RPMI7951 (cell line): ENCODE measurements around the gene INTS7. TPM values are rescaled to one million over a fixed set of nuclear protein-coding genes. Genes with fewer than 3 reads are reported as not detected.
"Not testable (repeated sequence)": the region's sequence is repeated elsewhere in the genome, so short reads cannot be mapped to it uniquely, and the experiment has no call there.

ENCODE experiments used
- DNase-seq: peaks from one replicate; pipeline ENCODE4 v3.0.0-alpha.2; 2012; ENCODE audit warnings: low read depth
- total RNA-seq: library from RNA; depleted of rRNA; stranded (reverse); fragments of >200 nt; shearing (Covaris generic); gene quantifications from 2 replicates; pipeline ENCODE4 v1.2.3, GENCODE V29; 2014

Gene INTS7
- total RNA-seq, 1 experiment from 2014 or later = 27.8 TPM

DNA sequence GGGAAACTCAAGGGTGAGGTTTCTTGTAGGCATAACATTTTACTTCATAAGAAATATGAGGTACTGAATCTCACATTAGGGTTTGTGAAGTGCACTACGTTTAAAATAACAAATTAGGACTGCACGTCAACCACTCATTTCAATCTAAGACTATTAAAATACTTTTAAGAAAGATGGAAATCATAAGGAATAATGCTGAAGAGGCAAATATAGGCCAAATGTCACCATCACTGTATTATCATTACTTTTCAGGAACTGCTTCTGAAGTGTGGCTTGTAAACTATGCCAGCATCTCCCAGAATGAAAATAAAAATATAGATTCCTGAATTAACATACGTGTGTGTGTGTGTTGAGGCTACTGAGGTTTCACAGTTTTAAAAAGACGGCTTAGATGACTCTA lies 56.8 kb downstream of the INTS7 start:
- DNase-seq = no peak

DNA sequence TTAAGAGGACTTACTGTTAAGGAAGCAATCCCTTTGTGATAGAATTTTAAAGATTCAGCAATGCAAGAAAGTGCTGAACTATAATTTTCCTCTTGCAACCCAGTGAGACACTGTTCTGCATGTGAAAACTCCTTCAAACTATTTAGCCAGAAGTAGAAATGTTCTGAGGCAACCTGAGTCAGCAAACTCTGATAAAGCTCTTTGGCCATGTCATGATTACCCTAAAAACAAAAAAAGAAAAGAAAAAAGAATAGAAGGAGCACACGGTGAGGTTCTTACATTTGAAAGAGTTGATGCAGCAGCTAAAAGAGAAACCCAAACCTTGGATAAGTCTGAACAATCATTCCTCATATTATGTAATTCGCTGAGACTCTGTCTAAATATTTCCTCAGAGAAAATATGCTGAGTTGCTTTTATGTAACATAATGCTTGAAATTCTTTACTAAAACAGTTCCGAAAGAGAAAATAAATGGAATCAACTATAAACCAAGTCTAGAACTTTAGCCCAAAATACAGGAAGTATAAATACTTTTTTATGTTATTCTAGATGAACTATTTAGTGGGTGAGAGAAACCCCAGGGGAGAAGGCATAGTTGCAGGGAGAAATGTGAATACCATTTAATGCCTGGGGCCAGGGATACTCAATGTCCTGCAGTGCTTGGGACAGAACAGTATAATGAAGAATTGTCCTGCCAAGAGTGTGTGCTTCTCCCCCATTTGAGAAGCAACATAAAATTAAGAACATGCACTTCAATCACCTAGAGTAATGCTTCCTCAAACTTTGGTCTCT lies 60.0 kb downstream of the INTS7 start:
- DNase-seq = no peak

DNA sequence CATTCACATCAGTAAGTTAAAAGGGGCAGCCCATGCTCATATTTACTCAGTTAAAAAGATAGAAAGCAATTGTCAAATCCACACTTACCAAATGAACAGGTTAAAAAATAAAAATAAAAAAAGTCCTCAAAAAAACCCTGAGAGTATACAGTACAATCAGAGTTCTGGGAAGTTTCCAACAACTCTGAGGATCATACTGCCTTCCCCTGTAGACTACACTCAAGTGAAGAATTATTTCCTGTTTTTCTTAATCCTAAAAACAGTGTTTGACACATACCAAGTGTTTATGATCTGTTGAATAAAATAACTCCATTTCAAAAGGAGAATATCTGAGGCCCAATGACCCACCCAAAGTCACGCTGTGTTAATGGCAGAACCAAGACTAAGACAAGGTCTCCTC lies 61.8 kb downstream of the INTS7 start:
- DNase-seq = no peak

DNA sequence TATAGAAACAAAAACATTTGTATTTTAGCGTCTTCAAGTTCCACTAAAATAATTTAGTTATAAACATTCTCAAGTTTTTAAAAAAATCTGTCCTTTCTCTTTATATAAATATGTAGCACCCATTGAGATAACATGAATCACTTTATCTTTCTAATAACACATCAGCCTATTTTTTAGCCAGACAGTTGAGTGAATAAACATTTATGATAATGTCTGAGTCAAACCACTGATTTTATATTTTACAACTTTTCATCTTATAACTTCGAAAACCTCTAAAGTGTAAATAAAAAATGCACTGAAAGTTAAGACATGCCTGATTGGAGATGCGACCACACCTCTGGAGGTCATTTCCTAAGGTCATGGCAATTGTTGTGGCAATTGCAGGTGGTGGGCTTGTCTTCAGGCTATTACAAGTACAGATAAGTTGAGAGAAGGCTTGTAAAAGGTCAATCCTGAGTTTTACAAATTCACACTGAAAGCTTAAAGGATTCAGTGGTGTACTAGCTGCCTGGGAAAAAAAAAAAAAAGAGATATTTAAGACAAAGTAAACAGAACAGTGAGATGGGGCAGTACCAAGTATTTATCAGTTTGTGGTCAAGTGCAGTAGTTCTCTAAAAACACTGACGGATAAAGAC lies 67.0 kb downstream of the INTS7 start:
- DNase-seq = no peak

DNA sequence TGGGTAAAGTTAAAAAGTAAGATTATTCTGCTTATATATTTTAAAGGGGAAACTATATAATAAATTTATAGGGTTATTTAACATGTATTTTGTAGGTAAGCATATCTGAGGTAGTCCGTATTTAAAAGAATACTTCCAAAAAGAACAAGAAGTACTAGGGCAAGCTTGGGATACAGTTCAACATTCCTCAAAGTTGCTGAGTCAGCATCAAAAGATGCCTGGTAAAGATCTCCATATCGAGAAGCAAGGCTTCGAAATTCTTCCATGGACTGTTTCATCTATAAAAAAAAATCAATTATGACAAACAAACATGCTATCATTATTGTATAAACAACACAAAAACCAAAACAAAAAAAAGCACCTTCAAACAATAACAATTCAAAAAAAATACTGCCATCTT lies 67.7 kb downstream of the INTS7 start:
- no peak for DNase-seq

DNA sequence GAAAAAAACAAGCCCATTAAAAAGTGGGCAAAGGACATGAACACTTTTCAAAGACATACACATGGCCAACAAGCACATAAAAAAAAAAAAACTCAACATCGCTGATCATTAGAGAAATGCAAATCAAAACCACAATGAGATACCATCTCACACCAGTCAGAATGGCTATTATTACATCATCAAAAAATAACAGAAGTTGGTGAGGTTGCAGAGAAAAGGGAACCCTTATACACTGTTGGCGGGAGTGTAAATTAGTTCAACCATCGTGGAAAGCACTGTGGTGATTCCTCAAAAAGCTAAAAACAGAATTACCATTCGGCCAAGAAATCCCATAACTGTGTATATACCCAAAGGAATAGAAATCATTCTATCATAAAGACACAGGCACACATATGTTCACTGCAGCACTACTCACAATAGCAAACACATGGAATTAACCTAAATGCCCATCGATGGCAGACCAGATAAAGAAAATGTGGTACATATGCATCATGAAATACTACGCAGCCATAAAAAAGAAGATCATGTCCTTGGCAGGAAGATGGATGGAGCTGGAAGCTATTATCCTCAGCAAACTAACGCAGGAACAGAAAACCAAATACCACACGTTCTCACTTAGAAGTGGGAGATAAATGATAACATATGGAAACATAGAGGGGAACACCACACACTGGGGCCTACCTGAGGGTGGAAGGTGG lies 70.1 kb downstream of the INTS7 start:
- no peak for DNase-seq

DNA sequence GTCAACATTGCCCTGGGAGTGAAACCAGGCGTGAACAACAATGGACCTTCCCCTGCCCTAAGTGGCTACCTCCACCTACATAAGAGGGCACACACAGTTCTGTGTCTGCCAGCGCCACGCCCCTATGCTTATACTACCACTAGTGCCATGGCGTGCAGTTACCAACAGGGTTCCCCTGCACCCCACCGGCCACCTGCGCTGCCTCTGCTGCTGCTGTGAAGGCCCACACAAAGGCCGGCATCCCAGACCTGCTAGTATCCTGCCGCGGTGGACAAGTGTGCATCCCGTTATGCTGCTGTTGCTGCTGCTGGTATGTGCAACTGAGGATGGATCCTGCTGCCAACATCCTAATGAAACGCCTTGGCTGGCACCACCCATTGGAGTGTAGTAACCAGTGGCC lies 75.7 kb downstream of the INTS7 start:
- no peak for DNase-seq

DNA sequence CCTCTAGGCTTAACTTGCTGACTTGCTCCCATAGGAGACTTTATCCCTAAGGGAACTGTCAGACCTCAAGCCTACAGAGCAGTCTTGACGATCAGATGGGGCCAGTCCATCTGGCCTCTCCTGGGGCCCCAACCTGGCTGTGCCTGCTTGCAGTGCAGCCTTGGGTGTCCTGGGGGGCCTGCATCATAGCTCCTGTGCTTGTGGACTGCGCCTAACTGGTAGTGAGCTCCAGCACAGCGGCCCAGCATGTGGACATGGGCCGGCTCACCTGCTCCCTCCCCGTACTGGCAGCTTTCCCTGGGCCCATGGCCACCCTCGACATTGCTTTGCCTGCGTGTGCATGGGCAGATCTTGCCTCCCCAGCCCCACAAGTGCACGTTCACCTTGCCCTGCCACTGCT lies 76.1 kb downstream of the INTS7 start:
- DNase-seq = no peak

DNA sequence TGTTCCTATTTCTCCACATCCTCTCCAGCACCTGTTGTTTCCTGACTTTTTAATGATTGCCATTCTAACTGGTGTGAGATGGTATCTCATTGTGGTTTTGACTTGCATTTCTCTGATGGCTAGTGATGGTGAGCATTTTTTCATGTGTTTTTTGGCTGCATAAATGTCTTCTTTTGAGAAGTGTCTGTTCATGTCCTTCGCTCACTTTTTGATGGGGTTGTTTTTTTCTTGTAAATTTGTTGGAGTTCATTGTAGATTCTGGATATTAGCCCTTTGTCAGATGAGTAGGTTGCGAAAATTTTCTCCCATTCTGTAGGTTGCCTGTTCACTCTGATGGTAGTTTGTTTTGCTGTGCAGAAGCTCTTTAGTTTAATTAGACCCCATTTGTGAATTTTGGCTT lies 81.3 kb downstream of the INTS7 start:
- DNase-seq = not testable (repeated sequence)

DNA sequence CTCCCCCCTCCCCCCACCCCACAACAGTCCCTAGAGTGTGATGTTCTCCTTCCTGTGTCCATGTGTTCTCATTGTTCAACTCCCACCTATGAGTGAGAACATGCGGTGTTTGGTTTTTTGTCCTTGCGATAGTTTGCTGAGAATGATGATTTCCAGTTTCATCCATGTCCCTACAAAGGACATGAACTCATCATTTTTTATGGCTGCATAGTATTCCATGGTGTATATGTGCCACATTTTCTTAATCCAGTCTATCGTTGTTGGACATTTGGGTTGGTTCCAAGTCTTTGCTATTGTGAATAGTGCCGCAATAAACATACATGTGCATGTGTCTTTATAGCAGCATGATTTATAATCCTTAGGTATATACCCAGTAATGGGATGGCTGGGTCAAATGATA lies 81.8 kb downstream of the INTS7 start:
- DNase-seq = not testable (repeated sequence)

DNA sequence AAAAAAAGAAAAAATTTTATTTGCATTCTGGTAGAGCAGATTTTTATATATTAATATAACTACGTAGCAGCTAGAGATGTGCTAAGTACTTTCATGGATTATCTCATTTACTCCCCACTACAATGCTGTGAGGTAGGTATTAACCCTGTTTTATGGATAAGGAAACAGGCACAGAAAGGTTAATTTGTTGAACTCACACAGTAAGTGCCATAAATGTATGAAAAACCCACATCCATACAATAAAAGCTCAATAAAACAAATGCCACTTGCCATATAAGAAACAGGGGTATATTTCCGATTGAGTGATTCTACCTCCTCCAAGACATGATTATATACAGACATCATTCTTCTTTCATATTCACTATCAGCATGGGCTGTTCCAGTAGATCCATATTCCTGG lies 83.1 kb downstream of the INTS7 start:
- DNase-seq = no peak

DNA sequence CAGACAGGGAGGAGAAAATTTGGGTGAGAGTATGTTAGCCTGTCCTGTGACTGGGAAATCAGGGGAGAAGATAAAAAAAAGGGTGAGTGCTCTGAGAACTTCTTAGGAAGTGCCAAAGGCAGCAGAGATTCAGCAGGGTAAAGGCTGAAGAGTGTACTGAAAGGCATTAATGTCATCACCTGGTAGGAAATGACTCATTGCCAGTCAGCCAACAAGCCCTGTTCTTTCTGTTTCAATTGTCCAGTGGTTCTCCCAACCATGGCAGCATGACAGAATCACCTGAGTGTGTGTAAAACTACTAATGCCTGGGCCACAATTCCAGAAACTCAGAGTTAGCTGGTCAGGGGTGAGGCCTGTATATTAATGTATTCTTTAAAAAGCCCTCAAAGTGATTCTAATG lies 83.5 kb downstream of the INTS7 start:
- peak; percentile 64 for DNase-seq

DNA sequence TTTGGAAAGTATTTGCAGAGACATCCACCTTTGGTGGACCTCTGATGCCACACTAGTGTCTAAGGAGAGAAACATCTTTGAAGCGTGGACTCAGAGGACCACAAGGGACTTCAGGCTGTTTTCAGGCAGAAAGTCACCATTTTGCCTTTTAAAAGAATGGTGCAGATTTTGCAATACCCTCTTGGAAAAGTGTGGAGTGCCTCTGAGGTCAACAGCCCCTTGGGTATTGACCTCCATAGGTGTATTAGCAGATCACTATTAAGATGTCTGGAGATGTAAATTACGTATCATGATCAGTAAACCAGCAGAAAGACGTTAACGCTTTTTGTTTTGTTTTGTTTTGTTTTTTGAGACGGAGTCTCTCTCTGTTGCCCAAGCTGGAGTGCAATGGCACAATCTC lies 87.0 kb downstream of the INTS7 start:
- no peak for DNase-seq

DNA sequence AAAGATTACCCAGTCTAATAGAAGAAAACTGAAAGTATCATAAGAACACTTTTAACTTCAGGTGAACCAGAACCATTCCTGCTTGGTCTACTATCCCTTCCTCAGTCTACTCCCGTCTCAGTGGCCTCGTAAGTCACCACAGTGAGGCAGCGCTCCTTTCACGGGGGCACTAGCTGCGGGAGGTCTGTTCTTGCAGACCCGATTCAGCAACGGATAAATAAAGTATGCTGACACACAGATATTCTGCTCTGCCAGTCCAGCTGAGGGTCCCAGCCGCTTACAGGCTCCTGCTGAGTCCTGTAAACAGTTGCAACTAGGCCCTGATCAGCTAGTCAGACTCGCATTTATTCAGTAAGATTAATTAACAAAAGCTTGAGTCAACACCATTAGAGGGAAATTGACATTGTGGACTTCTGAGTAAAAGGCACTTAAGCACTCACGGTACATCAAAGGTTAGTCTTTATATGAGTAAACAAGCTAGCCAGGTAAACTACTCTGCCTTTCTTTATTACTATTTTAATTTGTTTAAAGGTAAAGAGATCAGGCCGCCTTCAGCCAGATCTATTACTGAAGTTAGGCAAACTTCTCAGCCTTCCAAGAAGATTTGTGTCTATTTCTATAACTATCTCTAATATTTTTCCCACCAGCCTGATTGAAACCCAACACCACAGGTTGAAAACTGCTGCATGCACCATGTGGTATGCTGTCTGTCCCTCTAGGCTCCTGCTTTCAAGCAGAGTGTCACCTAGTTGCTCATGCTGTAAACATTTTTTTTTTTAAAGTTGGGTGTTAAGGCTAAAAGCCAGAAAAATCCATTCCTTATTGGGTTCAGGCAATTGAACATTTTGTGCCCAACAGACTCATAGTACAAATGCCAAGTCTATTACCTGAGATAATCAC lies 87.7 kb downstream of the INTS7 start:
- no peak for DNase-seq

DNA sequence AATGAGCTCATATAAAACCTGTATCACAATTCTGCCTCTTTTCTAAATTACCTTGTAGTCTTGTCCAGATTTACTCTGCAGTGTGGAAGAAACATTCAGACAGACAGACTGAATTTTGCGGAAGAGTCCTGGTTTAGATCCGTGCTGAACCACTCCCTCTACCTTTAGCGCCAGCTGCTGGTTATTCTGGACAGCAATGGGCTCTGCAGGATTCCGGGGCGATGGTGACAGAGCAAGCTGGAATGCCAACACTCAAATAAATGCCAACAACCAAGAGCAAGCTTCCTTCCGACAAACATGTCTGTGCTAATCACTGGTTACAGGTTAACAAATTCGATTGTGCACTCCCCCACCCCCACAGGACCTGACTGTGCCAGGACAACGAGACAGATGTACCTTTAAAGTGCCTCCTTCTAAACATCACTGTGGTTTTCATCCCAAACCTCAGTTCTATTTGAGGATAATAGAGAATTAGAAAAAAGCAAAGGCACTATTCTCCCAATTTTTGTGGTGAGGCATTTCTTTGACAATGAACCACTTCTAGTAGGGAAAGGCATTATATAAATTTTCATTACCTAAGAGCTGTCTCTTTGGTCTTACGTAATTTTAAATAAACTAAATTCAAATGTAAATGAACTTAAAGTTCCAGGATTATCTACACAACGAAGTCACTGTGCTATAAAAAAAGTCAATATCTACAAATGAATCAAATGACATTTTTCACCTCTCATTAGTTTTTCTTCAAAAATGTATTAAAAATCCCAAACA lies 90.4 kb downstream of the INTS7 start:
- no peak for DNase-seq

DNA sequence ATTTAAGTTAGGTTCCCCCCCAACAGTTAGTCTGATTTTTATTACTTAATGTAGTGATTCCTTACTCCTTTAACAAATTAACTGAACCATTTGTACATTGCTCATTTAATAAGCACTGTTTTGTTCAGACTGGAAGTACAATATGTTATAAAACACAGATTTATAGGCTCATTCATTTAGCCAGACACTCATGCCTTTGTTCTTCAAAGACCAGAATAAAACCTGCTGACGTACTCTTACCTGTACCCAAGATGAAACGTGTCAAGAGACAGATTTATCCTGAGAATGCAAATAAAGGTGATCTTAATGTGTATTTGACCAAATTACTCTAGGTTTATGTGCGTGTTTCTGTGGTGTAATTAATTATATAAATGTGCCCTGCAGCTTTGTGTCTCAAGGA lies 92.8 kb downstream of the INTS7 start:
- no peak for DNase-seq

DNA sequence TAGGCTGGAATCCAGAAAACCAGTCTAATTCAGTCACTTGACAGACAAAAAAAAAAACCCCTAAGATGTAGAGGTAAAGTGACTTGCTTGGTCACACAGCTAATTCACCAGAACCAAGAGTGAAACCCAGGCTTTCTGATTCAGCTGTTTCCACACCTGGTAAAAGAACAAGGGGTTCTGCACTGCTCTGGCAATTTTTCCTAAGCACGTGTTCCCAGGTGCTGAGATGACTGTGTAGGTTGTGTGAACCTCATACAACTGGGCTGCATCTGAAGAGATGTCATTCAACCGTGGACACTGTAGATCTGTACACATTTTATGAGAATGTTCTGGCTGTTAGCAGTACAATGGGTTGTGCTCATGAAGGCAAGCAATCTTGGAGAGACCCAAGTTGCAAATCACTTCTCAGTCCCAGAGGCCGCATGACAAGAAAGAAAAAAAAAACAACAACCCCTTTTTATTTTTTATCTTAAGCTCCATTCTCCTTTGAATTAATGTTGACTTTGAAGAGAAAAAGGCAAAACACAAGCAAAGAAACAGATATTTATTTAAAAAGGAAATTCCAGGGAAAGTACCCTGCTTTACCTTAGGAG lies 95.4 kb downstream of the INTS7 start:
- no peak for DNase-seq

DNA sequence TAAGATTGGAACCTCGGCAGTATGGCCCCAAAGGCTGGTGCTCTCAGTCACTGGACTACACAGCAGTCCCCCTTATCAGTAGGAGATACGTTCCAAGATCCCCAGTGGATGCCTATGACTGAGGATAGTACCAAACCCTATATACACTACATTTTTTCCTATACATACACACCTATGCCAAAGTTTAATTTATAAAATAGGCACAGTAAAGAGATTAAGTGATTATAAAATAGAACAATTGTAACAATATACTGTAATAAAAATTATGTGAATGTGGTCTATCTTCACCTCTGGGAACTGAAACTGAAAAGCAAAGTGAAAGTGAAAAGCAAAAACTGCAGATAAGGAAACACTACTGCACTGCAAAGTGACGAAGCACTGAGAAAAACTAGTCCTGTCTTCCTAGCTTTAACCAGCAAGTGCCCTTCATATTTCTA lies 96.8 kb downstream of the INTS7 start:
- no peak for DNase-seq

DNA sequence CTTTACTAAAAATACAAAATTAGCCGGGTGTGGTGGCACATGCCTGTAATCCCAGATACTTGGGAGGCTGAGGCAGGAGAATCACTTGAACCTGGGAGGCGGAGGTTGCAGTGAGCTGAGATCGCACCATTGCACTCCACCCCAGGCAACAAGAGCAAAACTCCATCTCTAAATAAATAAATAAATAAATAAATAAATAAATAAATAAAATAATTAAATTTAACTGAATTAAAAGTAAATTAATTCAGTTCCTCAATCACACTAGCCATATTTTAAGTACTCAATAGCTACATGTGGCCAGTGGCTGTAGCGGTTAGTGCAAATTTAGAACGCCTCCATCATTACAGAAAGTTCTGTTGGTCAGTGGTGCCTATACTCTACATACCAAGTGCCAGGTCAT lies 97.9 kb downstream of the INTS7 start:
- DNase-seq = not testable (repeated sequence)

DNA sequence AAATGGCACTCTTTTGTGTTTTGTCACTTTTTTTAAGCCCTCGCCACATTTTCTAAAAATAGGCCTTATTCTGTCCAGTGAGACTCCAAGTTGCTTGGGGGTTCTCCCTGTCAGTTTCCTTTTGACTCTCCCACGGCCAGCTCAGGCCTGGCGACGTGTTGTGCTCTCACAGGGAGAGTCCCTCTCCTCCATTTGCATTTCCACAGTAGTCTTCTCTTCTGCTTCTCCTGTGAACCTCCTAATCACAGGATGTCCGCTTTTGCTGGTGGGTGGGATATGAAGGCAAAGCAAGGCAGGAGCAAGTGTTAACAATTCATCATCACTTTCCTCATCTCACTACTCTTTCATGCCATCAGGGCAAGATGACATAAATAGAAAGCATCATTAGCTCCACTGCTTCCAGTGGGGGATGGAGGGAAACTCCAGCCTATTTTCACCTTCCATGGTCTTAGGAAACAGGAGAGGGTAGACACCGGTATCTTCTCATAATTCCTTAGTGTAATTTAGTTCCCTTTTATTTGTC lies 99.8 kb downstream of the INTS7 start:
- no peak for DNase-seq
